ENCODE data around the gene WDR46. TPM values are rescaled to one million over a fixed set of nuclear protein-coding genes. Genes with fewer than 3 reads are reported as not detected.

WDR46 gene
- total and polyA plus RNA-seq, 2 of the 13 experiments (the other 11 are each of a cell fraction or from before 2014, with no cell fraction given), result 47.4 to 105 TPM

DNA sequence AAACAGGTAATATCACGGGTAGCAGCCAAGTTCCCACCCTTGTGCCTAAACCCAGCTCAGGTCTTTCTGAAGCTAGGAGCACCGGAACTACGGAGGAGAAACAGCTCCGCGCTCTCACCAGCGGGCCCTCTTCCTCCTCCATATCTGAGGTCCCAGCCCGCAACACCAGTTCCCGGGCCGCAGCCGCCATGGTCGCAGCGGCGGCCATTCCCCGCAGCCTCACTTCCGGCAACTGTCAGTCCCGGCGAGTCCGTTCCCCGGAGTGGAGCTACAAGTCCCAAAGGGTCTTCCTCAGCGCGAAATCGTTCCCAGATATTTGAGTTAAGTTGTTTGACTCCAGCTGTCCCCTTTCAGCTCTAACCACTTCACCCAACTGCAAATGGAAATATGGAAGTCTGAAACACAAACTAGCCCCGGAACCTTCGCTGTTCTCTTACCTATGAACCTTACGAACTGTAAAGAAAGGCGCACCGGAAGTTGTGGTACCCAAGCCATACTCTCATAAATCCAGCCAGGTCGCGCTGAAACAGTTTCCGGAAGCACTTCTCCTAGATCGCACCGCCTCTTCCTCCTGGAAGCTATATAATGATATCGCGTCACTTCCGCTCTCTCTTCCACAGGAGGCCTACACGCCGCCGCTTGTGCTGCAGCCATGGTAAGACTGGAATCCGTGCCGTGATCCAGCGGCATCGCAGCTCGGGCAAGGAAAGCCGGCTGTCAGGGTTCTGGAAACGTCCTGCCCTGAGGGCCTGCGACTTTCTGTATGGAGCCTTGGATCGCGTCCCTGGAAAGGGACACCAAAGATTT is 17.4 kb downstream of the WDR46 start, which contains the start of the genes RPS18 and VPS52 (continued):
- TF ChIP-seq ZNF263 (CRISPR knock-in tag; IDR thresholded peaks at IDR 0.05) (0 out of 2 replicates have a peak, but pooled peaks have one; percentile 36), POLR2AphosphoS2 (IDR thresholded peaks at IDR 0.05; ENCODE audit: low read depth, low read length) (peak; percentile 97), ISL2 (CRISPR knock-in tag; IDR thresholded peaks at IDR 0.05) (peak; percentile 50; the same call in 1 of the 2 replicates), FOXP4 (CRISPR knock-in tag; IDR thresholded peaks at IDR 0.05) (peak; percentile 62), ARID4A (CRISPR knock-in tag; IDR thresholded peaks at IDR 0.05; ENCODE audit: borderline replicate concordance) (peak; percentile 98), ZNF572 (CRISPR knock-in tag; IDR thresholded peaks at IDR 0.05) (peak; percentile 71; the same call in 1 of the 2 replicates), MTF1 (CRISPR knock-in tag; IDR thresholded peaks at IDR 0.05) (peak; percentile 73), ZNF296 (CRISPR knock-in tag; conservative IDR thresholded peaks at IDR 0.05) (no peak), MTF2 (CRISPR knock-in tag; IDR thresholded peaks at IDR 0.05; ENCODE audit: borderline replicate concordance) (0 out of 2 replicates have a peak, but pooled peaks have one; percentile 65), ZNF746 (CRISPR knock-in tag; IDR thresholded peaks at IDR 0.05) (peak; percentile 59; the same call in 1 of the 2 replicates), ZFY (CRISPR knock-in tag; IDR thresholded peaks at IDR 0.05) (peak; percentile 97), TFDP1 (CRISPR knock-in tag; IDR thresholded peaks at IDR 0.05; ENCODE audit: borderline replicate concordance) (peak; percentile 34; the same call in 1 of the 2 replicates), NPAS2 (CRISPR knock-in tag; IDR thresholded peaks at IDR 0.05; ENCODE audit: borderline replicate concordance) (no peak), CHD4 (IDR thresholded peaks at IDR 0.05; ENCODE audit: borderline replicate concordance, low read length) (no peak), HCFC1 (IDR thresholded peaks at IDR 0.05; ENCODE audit: low read depth, low read length) (peak; percentile 73), ZNF841 (CRISPR knock-in tag; IDR thresholded peaks at IDR 0.05; ENCODE audit: borderline replicate concordance) (no peak), ETV6 (CRISPR knock-in tag; conservative IDR thresholded peaks at IDR 0.05) (peak; percentile 38; the same call in 1 of the 2 replicates)
- TF ChIP-seq, protein P1, sequence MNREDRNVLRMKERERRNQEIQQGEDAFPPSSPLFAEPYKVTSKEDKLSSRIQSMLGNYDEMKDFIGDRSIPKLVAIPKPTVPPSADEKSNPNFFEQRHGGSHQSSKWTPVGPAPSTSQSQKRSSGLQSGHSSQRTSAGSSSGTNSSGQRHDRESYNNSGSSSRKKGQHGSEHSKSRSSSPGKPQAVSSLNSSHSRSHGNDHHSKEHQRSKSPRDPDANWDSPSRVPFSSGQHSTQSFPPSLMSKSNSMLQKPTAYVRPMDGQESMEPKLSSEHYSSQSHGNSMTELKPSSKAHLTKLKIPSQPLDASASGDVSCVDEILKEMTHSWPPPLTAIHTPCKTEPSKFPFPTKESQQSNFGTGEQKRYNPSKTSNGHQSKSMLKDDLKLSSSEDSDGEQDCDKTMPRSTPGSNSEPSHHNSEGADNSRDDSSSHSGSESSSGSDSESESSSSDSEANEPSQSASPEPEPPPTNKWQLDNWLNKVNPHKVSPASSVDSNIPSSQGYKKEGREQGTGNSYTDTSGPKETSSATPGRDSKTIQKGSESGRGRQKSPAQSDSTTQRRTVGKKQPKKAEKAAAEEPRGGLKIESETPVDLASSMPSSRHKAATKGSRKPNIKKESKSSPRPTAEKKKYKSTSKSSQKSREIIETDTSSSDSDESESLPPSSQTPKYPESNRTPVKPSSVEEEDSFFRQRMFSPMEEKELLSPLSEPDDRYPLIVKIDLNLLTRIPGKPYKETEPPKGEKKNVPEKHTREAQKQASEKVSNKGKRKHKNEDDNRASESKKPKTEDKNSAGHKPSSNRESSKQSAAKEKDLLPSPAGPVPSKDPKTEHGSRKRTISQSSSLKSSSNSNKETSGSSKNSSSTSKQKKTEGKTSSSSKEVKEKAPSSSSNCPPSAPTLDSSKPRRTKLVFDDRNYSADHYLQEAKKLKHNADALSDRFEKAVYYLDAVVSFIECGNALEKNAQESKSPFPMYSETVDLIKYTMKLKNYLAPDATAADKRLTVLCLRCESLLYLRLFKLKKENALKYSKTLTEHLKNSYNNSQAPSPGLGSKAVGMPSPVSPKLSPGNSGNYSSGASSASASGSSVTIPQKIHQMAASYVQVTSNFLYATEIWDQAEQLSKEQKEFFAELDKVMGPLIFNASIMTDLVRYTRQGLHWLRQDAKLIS (CRISPR knock-in tag; IDR thresholded peaks at IDR 0.05), result no peak; the same call in 1 of the 2 replicates
